Effector memory CD4-positive, alpha-beta T cell (primary cell): ENCODE data around the gene NEUROD1.

ENCODE experiments used
- DNase-seq, 3 donors: peaks; one replicate each; pipeline ENCODE4 v3.0.0-alpha.2; 2020
- H3K27ac ChIP-seq: 2 replicates; pipeline ENCODE4 v1.7.0; 2013; ENCODE audit warnings: mild to moderate bottlenecking, low read length, moderate library complexity; ENCODE audit not compliant: insufficient read depth, poor library complexity, severe bottlenecking
- H3K27me3 ChIP-seq: replicated peaks from 2 replicates; pipeline ENCODE4 v1.7.0; 2013; ENCODE audit warnings: mild to moderate bottlenecking, low read length; ENCODE audit not compliant: insufficient read depth, control insufficient read depth, poor library complexity, severe bottlenecking
- H3K36me3 ChIP-seq: 2 replicates; pipeline ENCODE4 v1.7.0; 2013; ENCODE audit warnings: mild to moderate bottlenecking, low read length, moderate library complexity; ENCODE audit not compliant: control insufficient read depth, insufficient read depth
- H3K4me1 ChIP-seq: 2 replicates; pipeline ENCODE4 v1.7.0; 2013; ENCODE audit warnings: low read length, mild to moderate bottlenecking; ENCODE audit not compliant: control insufficient read depth, insufficient read depth, poor library complexity, severe bottlenecking
- H3K4me3 ChIP-seq: 2 replicates; pipeline ENCODE4 v1.7.0; 2013; ENCODE audit warnings: low read length, low read depth, mild to moderate bottlenecking; ENCODE audit not compliant: insufficient read depth, poor library complexity, severe bottlenecking
- H3K9me3 ChIP-seq: 2 replicates; pipeline ENCODE4 v1.7.0; 2013; ENCODE audit warnings: mild to moderate bottlenecking, low read length, moderate library complexity; ENCODE audit not compliant: control insufficient read depth

Gene NEUROD1

GRCh38 chr2:181643151-181643550, 37.2 kb downstream of the NEUROD1 start:
- H3K27me3 ChIP-seq: no peaks in the 10 kb centered on the region
- H3K27ac ChIP-seq: no peak overlapping the region
- H3K9me3 ChIP-seq: no peaks in the 10 kb centered on the region
- H3K4me1 ChIP-seq: no peaks in the 10 kb centered on the region
- no peaks in the 10 kb centered on the region for H3K36me3 ChIP-seq
- H3K4me3 ChIP-seq: no peak overlapping the region
- no peak for DNase-seq

- Histone ChIP-seq H3K27me3 (no peaks in the 10 kb centered on the region), H3K36me3 (no peaks in the 10 kb centered on the region), H3K4me1 (no peaks in the 10 kb centered on the region), H3K4me3 (no peak overlapping the region), H3K9me3 (no peaks in the 10 kb centered on the region), H3K27ac (no peak overlapping the region)
- DNase-seq: no peak
Observed at GRCh38 chr2:181642086-181642485, 38.2 kb downstream of the NEUROD1 start.

- no peak for DNase-seq
- Histone ChIP-seq H3K27me3 (no peaks in the 10 kb centered on the region), H3K36me3 (no peaks in the 10 kb centered on the region), H3K27ac (no peak overlapping the region), H3K9me3 (no peaks in the 10 kb centered on the region), H3K4me1 (no peaks in the 10 kb centered on the region), H3K4me3 (no peak overlapping the region)
Observed at GRCh38 chr2:181639686-181640085, 40.6 kb downstream of the NEUROD1 start.

GRCh38 chr2:181632733-181633401, 47.5 kb downstream of the NEUROD1 start:
- DNase-seq: no peak
- no peaks in the 10 kb centered on the region for H3K36me3 ChIP-seq
- no peak overlapping the region for H3K4me3 ChIP-seq
- H3K9me3 ChIP-seq: no peaks in the 10 kb centered on the region
- H3K27me3 ChIP-seq: no peaks in the 10 kb centered on the region
- no peak overlapping the region for H3K27ac ChIP-seq
- no peaks in the 10 kb centered on the region for H3K4me1 ChIP-seq

GRCh38 chr2:181628590-181629585, 51.4 kb downstream of the NEUROD1 start:
- Histone ChIP-seq H3K27me3 (peaks cover 3% of the 10 kb centered on the region), H3K9me3 (no peaks in the 10 kb centered on the region), H3K27ac (no peak overlapping the region), H3K4me3 (no peak overlapping the region), H3K36me3 (no peaks in the 10 kb centered on the region), H3K4me1 (no peaks in the 10 kb centered on the region)
- DNase-seq: no peak

GRCh38 chr2:181627545-181627944, 52.8 kb downstream of the NEUROD1 start:
- DNase-seq: no peak
- no peaks in the 10 kb centered on the region for H3K9me3 ChIP-seq
- no peaks in the 10 kb centered on the region for H3K36me3 ChIP-seq
- H3K4me3 ChIP-seq: no peak overlapping the region
- peaks cover 5% of the 10 kb centered on the region for H3K27me3 ChIP-seq
- no peak overlapping the region for H3K27ac ChIP-seq
- H3K4me1 ChIP-seq: no peaks in the 10 kb centered on the region

- Histone ChIP-seq H3K27me3 (peaks cover 5% of the 10 kb centered on the region), H3K36me3 (no peaks in the 10 kb centered on the region), H3K27ac (no peak overlapping the region), H3K4me3 (no peak overlapping the region), H3K4me1 (no peaks in the 10 kb centered on the region), H3K9me3 (no peaks in the 10 kb centered on the region)
- DNase-seq: no peak
Observed at GRCh38 chr2:181626671-181627070, 53.6 kb downstream of the NEUROD1 start.
